ENCODE data around the gene TWIST2. TPM values are rescaled to one million over a fixed set of nuclear protein-coding genes. Genes with fewer than 3 reads are reported as not detected.
A peak's percentile ranks its signal among the peaks of the same experiment; 100 is the strongest.

The TWIST2 gene
- polyA plus RNA-seq, 1 donor from 2014 or later, result not detected

DNA sequence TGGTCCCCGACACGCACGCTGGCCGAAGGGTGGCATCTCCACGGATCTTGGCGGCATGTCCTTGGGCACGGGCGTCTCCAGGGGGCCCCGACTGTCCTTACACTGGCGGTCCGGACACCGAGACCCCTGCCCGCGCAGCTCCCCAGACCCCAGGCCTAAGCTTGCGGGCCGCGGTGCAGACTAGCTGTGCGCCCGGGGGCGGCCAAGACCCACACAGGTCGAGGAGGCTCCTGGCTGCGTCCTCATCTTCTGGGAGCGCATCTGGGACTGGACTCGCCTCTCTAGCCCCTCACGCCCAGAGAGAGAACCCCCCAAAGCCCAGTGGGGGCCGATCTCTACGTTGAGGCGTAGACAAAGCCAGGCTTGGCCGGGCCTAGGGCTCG is 475 bp upstream of the TWIST2 start:
- Mint-ChIP-seq H3K4me1 (no peaks in the 10 kb centered on the region), H3K36me3 (no peaks in the 10 kb centered on the region), H3K27ac (no peak overlapping the region), H3K27me3 (peaks cover 23% of the 10 kb centered on the region), H3K4me3 (peak overlapping the region in 1 of 4 donors; percentile 9), H3K9me3 (no peaks in the 10 kb centered on the region)

DNA sequence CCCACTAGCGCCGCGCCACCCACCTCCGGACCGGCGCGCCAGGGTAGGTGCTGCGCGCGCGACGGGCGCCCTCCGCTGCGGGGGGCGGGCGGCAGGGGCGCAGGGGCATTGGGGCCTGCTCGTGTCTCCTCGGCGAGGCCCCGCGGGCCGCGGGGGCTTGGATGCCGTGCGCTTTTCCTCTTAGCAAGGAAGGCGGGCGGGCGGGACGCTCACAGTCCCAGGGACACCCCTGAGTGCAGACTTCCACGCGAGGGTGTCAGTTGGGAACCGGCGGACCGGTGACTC is 748 bp downstream of the TWIST2 start:
- no peaks in the 10 kb centered on the region for H3K9me3 Mint-ChIP-seq
- H3K27ac Mint-ChIP-seq, result no peak overlapping the region
- H3K27me3 Mint-ChIP-seq, result peaks cover 21% of the 10 kb centered on the region
- peaks cover under 1% of the 10 kb centered on the region for H3K36me3 Mint-ChIP-seq
- H3K4me3 Mint-ChIP-seq, result no peak overlapping the region
- H3K4me1 Mint-ChIP-seq, result no peaks in the 10 kb centered on the region

DNA sequence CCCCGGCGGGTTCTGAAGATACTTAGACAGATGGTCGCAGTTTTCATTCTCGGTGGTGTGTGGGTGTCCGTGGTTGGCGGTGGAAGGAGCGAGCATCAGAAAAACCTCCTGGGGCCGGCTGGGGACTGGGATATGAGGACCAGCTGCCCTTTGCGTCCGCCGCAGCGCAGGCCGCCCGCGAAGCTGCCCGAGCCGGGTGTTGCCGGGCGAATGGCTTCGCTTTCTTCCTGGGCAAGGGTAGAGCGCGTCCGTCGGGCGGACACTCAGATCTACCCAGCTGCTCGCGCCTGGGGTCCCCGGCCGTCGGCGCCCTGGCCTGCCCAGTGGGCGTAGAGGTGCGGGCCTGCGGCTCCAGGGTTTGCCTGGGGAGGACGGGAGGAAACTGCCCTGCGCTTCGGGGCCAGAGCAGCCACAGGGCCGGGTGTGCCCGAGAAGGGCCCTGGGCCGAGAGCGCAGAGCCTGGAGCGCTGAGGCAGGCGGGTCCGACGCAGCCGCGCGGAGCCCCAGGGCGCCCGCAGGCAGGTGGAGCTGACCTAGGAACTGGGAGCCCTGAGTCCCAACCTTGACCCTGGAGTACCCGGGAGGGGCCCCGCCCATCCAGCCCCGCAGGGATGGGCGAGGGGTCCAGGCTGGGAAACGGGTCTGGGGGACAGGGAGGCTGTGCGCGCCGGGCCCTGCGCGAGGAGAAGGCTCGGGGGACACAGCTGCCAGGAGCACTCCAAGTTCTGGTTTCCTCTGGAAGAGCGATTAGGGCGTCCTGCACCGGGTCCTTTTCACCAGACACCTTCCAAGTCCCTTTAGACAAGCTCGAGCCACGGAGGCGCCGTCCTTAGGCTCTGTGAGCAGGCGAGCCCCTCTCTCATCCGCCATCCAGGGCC is 1.3 kb downstream of the TWIST2 start:
- H3K9me3 Mint-ChIP-seq, result no peaks in the 10 kb centered on the region
- peaks cover 17% of the 10 kb centered on the region for H3K27me3 Mint-ChIP-seq
- H3K36me3 Mint-ChIP-seq, result peaks cover 2% of the 10 kb centered on the region
- no peaks in the 10 kb centered on the region for H3K4me1 Mint-ChIP-seq
- no peak overlapping the region for H3K4me3 Mint-ChIP-seq
- no peak overlapping the region for H3K27ac Mint-ChIP-seq

DNA sequence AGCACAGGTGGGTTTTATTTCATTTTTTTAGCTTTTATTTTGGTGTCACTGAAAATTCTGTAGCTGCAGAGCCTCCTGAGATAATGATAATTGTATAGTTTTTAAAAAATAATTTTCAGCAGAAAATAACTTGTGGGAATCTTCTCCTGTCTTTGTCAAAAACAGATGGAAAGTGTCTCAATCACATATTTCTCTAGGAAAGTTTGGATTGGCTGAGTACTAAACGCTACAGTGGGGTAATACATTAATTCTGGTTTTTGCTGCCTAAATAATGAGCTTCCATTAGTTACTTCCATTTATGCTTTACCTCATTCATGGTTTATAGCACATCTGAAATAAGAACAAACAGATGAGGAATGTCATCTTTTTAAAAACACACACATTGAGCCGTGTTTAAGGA is 2.2 kb downstream of the TWIST2 start:
- H3K4me3 Mint-ChIP-seq, result no peak overlapping the region

DNA sequence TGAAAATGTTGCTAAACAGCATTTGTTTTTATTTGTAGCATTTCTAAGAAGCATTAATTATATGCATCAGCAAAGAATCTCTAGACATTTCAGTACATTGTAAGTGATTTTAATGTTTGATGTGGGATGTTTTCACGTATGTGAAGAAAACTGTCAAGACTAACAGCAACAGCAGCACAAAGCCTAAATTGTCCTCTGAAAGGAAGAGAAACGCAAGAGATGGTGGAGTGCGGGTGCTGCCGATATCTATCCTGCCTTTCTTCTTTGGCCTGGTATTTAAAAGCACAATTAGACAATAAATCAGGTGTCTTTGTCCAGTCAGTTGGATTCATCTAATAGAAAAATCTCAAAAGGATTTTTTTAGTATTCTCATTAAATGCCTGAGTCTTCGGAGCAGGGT is 3.1 kb downstream of the TWIST2 start:
- Mint-ChIP-seq H3K4me3 (no peak overlapping the region), H3K27me3 (peaks cover 13% of the 10 kb centered on the region), H3K27ac (no peak overlapping the region), H3K9me3 (no peaks in the 10 kb centered on the region), H3K36me3 (peaks cover 2% of the 10 kb centered on the region), H3K4me1 (no peaks in the 10 kb centered on the region)

More for the DNA sequence above, 2.2 kb downstream of the TWIST2 start:
- H3K27ac Mint-ChIP-seq, result no peak overlapping the region
- H3K27me3 Mint-ChIP-seq, result peaks cover 20% of the 10 kb centered on the region
- H3K9me3 Mint-ChIP-seq, result no peaks in the 10 kb centered on the region
- peaks cover 2% of the 10 kb centered on the region for H3K36me3 Mint-ChIP-seq
- no peaks in the 10 kb centered on the region for H3K4me1 Mint-ChIP-seq

DNA sequence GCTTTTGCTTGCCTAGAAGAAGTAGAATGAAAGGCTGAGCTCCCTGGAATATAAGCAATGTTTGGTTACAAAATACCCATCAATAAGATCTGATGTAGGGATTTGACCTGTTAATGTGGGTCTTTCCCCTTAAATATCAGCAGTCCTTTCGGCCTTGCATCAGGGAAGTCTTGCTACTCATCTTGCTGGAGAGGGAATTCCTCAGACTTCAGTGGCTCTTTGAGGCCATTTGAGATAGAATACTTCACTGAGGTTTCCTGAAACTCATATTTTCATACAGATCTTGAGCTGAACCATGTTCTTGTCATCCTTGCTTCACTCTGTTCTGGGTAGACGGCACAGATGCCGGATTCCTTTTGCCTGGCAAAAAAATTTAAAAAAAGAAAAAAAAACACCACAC is 3.9 kb downstream of the TWIST2 start:
- no peaks in the 10 kb centered on the region for H3K4me1 Mint-ChIP-seq
- H3K9me3 Mint-ChIP-seq, result no peaks in the 10 kb centered on the region
- H3K36me3 Mint-ChIP-seq, result peaks cover 2% of the 10 kb centered on the region
- H3K27me3 Mint-ChIP-seq, result peaks cover 9% of the 10 kb centered on the region
- no peak overlapping the region for H3K4me3 Mint-ChIP-seq
- H3K27ac Mint-ChIP-seq, result peak overlapping the region in 1 of 3 donors; percentile 59

DNA sequence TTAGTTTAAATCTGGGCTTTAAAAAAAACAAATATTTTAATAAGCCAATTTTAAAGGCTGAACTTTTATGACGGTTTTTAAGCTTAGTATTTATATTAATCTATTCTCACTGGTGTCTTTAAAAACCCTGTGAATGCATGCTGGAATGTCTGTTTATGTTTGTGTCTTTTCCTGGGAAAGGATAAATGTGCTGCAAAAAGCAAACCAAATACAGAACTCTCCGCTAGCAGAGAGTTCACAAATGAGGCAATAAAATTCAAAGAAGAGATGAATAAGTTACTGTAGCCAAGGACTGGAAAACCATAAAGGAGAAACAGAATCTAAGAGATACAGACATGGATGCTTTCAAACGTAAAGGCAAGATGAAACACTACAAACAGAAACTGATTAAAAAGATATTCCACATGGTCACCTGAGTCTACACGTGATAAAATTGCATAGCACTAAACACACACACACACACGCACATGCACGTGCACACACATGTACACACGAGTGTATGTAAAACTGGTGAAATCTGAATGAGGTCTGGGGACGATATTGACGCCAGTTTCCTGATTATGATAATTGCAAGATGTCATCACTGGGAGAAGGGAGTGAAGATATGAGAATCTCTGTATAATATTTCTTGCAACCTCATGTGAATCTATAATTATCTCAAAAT is 4.5 kb downstream of the TWIST2 start:
- no peaks in the 10 kb centered on the region for H3K4me1 Mint-ChIP-seq
- H3K36me3 Mint-ChIP-seq, result peaks cover 2% of the 10 kb centered on the region
- H3K4me3 Mint-ChIP-seq, result no peak overlapping the region
- H3K27me3 Mint-ChIP-seq, result peaks cover 9% of the 10 kb centered on the region
- H3K27ac Mint-ChIP-seq, result no peak overlapping the region
- H3K9me3 Mint-ChIP-seq, result no peaks in the 10 kb centered on the region

DNA sequence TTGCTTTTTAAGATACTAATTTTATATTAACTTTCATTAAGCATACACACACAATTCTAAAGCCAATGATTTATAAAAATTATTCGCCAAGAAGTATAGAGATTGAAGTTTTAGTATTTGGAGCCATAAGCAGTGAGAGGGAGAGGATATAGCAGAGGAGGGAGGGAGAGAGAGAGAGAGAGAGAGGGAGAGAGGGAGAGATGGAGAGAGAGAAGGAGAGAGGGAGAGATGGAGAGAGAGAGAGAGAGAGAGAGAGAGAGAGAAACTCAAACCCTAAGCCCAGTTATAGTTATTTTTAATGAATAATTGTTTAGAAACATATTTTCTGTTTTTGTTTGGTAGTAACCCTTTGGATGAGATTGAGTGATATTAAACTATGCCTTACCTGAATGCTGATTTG is 5.3 kb downstream of the TWIST2 start:
- Mint-ChIP-seq H3K27ac (no peak overlapping the region), H3K36me3 (peaks cover 2% of the 10 kb centered on the region), H3K27me3 (peaks cover 15% of the 10 kb centered on the region), H3K9me3 (no peaks in the 10 kb centered on the region), H3K4me3 (no peak overlapping the region), H3K4me1 (peaks cover 0 to 3% (median 0%) of the 10 kb centered on the region in 3 donors)

DNA sequence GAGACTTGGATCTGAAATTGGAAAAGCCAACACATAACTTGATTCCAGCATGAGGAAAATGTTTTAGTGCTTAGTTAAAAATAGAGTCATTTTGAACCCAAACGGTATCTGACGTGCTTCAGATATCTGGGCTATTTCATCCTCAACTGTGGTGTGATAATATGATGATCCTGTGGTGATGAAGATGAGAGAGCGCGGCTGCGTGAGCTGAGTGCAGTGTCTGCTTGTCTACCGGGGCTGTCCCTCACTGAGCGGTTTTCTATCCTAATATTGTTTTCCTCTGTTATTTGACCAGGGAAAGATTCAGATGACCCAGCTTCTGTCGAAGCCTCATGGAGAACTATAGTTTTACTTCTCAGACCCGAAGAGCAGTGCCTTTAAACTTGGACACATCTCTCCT is 5.8 kb downstream of the TWIST2 start:
- Mint-ChIP-seq H3K27ac (no peak overlapping the region), H3K36me3 (peaks cover 2% of the 10 kb centered on the region), H3K4me3 (no peak overlapping the region), H3K4me1 (peaks cover 0 to 3% (median 0%) of the 10 kb centered on the region in 3 donors), H3K27me3 (peaks cover 15% of the 10 kb centered on the region), H3K9me3 (no peaks in the 10 kb centered on the region)

DNA sequence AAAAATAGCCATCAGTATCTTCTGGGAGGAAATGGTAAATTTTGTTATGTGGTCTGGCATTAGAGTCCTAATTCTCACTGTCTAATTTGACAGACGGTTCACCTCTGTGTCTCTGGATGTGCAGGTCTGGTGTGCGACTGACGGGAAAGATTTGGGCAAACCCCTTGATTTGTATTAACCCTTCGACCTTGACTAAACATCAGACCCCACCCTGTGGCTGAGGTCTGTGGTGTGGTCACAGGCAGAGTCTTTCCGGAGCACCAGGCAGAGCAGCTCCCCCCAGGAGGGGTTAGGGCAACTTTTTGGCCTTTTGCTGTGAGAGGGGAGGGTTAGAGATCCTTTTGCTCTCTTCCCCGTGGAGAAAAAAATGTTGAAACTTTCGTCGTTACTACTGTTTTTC is 6.4 kb downstream of the TWIST2 start:
- peaks cover 15% of the 10 kb centered on the region for H3K27me3 Mint-ChIP-seq

DNA sequence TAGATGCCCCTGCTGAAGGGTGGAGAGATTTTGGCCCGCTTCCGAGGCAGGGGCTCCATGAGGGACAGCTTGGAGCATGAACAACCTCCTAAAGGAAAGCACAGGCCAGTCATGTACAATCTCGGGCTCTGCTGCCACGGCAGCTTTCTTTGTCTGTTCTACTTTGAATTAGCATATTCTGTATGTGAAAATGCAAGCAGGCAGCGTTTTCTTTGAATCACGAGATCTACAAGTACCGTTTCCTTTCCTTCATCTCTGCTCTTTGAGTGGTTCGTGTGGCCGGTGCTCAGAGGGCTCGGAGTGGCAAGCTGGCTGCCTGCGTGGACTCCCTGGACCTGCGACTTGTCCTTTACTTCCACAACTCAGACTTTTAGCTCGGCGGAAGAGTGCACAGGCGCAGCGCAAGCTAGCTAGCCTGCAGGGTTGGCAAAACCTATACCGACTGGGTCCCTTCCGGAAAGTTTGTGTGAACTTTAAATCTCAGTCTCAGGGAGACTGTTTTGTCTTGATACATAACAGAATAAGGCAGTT is 6.9 kb downstream of the TWIST2 start:
- Mint-ChIP-seq H3K36me3 (peaks cover 2% of the 10 kb centered on the region), H3K27ac (no peak overlapping the region), H3K9me3 (no peaks in the 10 kb centered on the region), H3K27me3 (peaks cover 12% of the 10 kb centered on the region), H3K4me3 (no peak overlapping the region), H3K4me1 (peaks cover 0 to 3% (median 0%) of the 10 kb centered on the region in 3 donors)

More for the DNA sequence above, 6.4 kb downstream of the TWIST2 start:
- Mint-ChIP-seq H3K9me3 (no peaks in the 10 kb centered on the region), H3K36me3 (peaks cover 2% of the 10 kb centered on the region), H3K4me3 (no peak overlapping the region), H3K27ac (no peak overlapping the region), H3K4me1 (peaks cover 0 to 3% (median 0%) of the 10 kb centered on the region in 3 donors)

DNA sequence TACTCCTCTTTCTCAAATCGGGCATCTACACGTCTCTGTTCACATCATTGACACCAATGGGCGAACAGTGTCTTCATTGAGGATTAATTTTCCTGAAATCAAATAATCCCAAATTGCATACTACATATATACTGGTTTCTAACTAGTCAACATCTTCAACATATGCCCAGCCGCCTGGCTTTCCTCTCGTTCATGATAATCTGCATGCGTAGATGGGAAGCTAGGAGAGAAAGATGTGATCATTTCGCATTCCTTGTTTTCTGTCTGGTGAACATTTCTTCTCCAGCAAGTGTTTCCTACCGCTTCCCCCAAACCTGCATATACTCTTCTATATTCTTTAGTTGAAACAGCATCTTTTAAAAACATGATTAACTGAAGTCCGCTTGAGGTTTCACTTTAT is 7.4 kb downstream of the TWIST2 start:
- Mint-ChIP-seq H3K27me3 (peaks cover 10% of the 10 kb centered on the region), H3K27ac (no peak overlapping the region), H3K4me1 (peaks cover 0 to 3% (median 0%) of the 10 kb centered on the region in 3 donors), H3K9me3 (no peaks in the 10 kb centered on the region), H3K36me3 (peaks cover 2% of the 10 kb centered on the region), H3K4me3 (no peak overlapping the region)

DNA sequence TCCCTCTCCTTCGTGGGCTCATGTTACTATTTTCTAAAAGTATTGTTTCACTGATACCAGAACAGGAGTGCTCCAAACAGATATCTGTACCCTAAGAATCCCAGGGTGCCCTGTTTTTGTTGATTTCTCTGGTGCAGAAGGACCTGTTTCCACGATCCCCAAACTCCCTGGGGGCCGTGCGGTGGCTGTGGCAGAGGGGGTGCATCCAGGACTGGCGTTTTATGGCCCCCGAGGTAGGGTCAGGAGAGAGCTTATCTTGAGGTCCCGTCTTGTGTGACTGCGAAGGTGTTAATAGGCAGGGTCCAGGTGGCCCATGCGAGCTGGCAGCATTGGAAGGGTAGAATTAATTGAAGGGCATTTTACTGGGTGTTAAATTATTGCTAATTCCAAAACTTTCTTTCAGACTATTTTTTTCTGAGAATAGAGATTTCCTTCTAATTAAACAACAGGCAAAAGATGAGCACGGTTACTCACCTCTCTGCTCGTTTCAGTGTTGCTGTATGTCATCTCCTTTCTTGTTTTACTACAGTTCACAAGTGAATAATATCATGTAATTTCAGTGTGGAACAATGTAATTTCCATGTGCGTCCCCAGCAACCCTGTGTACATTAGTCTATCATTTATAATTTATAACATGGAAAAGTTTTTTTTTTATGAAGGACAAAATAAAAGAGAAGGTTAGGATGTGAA is 8.2 kb downstream of the TWIST2 start:
- Mint-ChIP-seq H3K9me3 (no peaks in the 10 kb centered on the region), H3K27me3 (peaks cover 10% of the 10 kb centered on the region), H3K4me3 (no peak overlapping the region), H3K4me1 (peaks cover 0 to 3% (median 0%) of the 10 kb centered on the region in 3 donors), H3K36me3 (peaks cover 2% of the 10 kb centered on the region), H3K27ac (no peak overlapping the region)

DNA sequence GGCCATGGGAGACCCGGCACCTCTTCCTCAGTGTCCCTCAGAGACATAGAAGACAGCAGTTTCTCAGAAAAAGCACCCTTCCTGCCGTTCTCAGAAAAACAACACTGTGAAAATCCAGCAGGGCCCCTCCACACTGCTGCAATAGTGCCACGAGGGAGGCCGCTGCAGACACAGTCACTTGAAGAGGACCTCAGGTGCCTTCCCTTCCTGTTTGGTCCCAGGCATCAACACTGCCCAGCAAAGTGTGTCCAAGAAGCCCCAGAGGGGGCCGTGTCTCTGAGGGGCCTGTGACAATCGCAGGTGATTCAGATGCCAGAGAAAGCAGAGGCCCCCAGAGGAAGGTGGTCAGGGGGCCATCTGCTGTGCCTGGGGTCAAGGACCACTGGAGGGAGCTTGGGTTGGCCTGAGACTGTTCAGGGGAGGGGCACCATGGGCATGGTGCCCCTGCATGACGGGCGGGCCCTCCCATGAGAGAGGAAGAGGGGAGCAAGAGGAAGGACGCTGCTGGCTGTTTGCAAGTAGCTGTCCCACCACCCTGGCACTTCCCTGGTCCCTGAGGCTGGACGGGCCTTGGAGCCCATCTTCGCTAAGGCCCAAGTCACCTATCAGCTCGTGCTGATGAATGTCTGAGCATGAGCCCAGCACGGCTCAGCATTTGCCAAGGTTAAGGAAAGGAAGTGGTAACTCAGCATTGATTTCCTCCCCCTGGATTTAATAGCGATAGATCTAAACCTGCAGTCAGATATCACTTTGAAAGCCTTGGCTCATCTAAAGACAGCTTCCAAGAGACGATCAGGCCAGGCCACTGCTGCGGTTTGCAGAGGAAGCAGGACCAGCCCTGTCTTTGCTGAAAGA is 9.1 kb downstream of the TWIST2 start:
- H3K27ac Mint-ChIP-seq, result no peak overlapping the region
- H3K4me3 Mint-ChIP-seq, result no peak overlapping the region
- H3K4me1 Mint-ChIP-seq, result peaks cover 0 to 3% (median 0%) of the 10 kb centered on the region in 3 donors
- peaks cover 2% of the 10 kb centered on the region for H3K36me3 Mint-ChIP-seq
- no peaks in the 10 kb centered on the region for H3K9me3 Mint-ChIP-seq
- peaks cover 10% of the 10 kb centered on the region for H3K27me3 Mint-ChIP-seq

Data from IgD-negative memory B cell (primary cell).